Pancreas (tissue), 10 donors: Measurements from ENCODE around the gene SLC7A4. TPM values are rescaled to one million over a fixed set of nuclear protein-coding genes. Genes with fewer than 3 reads are reported as not detected.

Source experiments
- ATAC-seq, 4 donors: fragments of 200-7000 bp; cut with Tn5 transposase; one replicate each; pipeline versions ENCODE4 v1.8.0 to v1.9.1; 2020; ENCODE audit warnings: mild to moderate bottlenecking in 4 of 4, moderate library complexity in 4 of 4
- DNase-seq, 6 donors: peaks; one replicate each; pipeline ENCODE4 v3.0.0-alpha.2; 2020
- FAIRE-seq: peaks from 2 replicates; lab custom pipeline; 2012; peaks lifted over from hg19 to GRCh38; lab: Jason Lieb, UNC
- H3K27ac ChIP-seq, 4 donors: fragments of 200-600 bp; sonication (generic); 1 replicate in 3 of 4; 2 replicates in 1 of 4; pipeline versions ENCODE4 v1.5.0 to v1.8.0; 2020
- H3K27me3 ChIP-seq, 4 donors: fragments of 200-600 bp; one replicate each; pipeline ENCODE4 v1.8.0; 2021
- H3K36me3 ChIP-seq, 3 donors: fragments of 200-600 bp; sonication (generic) in 1 of 3; one replicate each; pipeline versions ENCODE4 v1.5.0 to v1.8.0; 2020 to 2021
- H3K4me1 ChIP-seq, 3 donors: fragments of 200-600 bp; one replicate each; pipeline ENCODE4 v1.8.0; 2021
- H3K4me3 ChIP-seq, 4 donors: fragments of 200-600 bp; sonication (generic) in 2 of 4; one replicate each; pipeline versions ENCODE4 v1.5.0 to v1.8.0; 2020 to 2021
- H3K9me3 ChIP-seq, 4 donors: fragments of 200-600 bp; one replicate each; pipeline ENCODE4 v1.8.0; 2021
- WGBS, 2 donors: extraction: QIAGEN DNeasy Blood & Tissue Kit; methylation state at CpG; one replicate each; pipeline ENCODE4 v1.1.7; 2013; 5-methylcytosine and 5-hydroxymethylcytosine counted together
- intact Hi-C, 3 donors: fragments of 100-400 bp; cut with DNase I; formaldehyde crosslinking; loops; one replicate each; pipeline versions ENCODE4 v1.11.1 to v1.14.2; 2022
- polyA plus RNA-seq, 2 donors: library from polyadenylated mRNA; stranded (reverse); fragments of 200-250 nt; gene quantifications; one replicate each; pipeline ENCODE4 v1.2.3, GENCODE V29; 2013
- total RNA-seq, 6 donors: library from RNA; stranded (reverse); fragmentation: NEBNext Ultra II Directional in 4 of 6; extraction: Animal tissue kit (Norgen Biotek cat#: 25700) in 4 of 6; gene quantifications; one replicate each; pipeline versions ENCODE4 v1.2.1 to v1.2.4, GENCODE V29; 2021 to 2023
- TF ChIP-seq, protein P1 (sequence below), 4 donors: fragments of 200-600 bp; sonication (generic) in 3 of 4; IDR thresholded peaks; one replicate each; pipeline versions ENCODE4 v1.5.0 to v1.8.0; 2021; ENCODE audit warnings: antibody characterized with exemption in 4 of 4
- donor health status: healthy with polysubstance abuse.
- donor health status: DM: no; HTN: no; CAD: no; lungs with moderate emphysema.
- donor health status: DM: no; HTN: no; CAD: no.
- donor health status: control.
- donor health status: control.
- donor health status: Bipolar disorder and iron deficiency.
- donor health status: DM: yes; HTN: yes; CAD: no.
- donor health status: DM: no; HTN: no; CAD: no.
- donor health status: DM: no; HTN: no; CAD: no.
- donor health status: DM: yes; HTN: yes; CAD: no.

SLC7A4 gene
- total and polyA plus RNA-seq, 8 donors, result 0.09 to 1.4 (median 0.20) TPM; not detected in 1

DNA sequence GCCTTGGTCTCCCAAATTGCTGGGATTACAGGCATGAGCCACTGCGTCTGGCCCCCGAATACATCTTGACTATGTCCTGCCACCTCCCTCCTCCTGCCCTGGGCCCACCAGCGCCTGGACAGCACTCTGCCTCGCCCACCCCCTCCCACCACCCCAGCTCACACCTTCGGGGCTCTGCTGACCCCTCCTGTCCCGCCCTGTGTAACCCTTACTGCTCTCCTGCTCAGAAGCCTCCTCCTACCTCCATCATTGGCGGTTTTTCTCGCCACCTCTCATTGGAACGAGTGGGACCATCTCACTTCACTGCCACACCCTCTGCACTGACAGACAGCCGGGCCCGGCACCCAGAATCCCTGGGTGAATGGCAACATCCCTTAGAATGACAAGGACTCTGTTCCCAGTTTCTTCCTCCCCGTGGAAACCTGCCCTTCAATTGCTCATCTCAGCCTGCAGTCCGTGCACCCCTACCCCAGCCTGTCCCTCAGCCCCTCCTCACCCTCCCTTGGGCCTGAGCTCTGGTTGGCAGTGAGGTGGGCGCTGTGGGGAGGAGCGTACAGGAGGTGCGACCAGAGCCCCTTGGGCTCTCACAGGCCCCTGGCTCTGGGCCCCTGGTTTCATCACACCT lies 45.6 kb upstream of the SLC7A4 start:
- no peaks in the 10 kb centered on the region for H3K36me3 ChIP-seq
- DNase-seq (no peak), ATAC-seq (no peak), FAIRE-seq (no peak)
- H3K9me3 ChIP-seq, result no peaks in the 10 kb centered on the region
- H3K4me3 ChIP-seq, result no peak overlapping the region
- TF ChIP-seq, protein P1, sequence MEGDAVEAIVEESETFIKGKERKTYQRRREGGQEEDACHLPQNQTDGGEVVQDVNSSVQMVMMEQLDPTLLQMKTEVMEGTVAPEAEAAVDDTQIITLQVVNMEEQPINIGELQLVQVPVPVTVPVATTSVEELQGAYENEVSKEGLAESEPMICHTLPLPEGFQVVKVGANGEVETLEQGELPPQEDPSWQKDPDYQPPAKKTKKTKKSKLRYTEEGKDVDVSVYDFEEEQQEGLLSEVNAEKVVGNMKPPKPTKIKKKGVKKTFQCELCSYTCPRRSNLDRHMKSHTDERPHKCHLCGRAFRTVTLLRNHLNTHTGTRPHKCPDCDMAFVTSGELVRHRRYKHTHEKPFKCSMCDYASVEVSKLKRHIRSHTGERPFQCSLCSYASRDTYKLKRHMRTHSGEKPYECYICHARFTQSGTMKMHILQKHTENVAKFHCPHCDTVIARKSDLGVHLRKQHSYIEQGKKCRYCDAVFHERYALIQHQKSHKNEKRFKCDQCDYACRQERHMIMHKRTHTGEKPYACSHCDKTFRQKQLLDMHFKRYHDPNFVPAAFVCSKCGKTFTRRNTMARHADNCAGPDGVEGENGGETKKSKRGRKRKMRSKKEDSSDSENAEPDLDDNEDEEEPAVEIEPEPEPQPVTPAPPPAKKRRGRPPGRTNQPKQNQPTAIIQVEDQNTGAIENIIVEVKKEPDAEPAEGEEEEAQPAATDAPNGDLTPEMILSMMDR (IDR thresholded peaks at IDR 0.05), result no peak
- no peak overlapping the region for H3K27ac ChIP-seq
- H3K4me1 ChIP-seq, result no peaks in the 10 kb centered on the region
- no peaks in the 10 kb centered on the region for H3K27me3 ChIP-seq
- WGBS, 2 donors, result 70 to 77% methylated on average over 16 of the region's 16 CpGs
- intact Hi-C loops, result loop anchor here in 1 of 3 donors (10.0 kb wide), 1 partner anchor 53 kb away; no protein-coding TSS in a partner anchor

DNA sequence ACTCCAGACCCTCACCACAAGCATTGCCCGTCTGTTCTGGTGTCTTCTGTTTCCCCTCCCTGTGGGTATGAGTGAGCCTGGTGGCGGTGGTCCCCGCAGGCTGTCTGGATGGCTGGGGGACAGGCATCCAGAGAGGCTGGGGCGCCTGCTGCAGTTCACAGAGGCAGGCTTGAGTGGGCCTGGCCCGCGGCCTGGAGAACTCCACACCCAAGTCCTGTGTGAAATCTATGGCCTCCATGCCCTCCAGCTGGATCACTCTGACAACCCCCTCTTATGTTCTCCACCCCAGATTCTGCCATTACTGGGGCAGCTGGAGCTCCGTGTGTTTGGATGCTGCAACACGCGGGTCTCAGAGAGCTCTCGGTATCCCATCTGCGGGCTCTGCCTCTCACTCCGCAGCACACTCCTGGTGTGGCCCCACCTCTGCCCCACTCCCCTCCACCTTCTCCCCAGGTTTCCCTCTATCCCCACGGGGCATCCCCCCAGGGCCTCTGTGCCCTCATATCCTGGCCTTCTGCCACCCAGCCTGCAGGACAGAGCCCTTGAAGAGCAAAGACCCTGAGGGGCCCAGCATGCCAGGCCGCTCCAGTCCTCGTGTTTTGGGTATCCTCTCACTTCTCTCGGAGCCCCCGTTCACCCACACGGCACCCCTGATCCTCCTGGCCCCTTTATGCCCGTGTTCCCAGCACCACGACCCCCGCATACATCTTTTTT lies 44.7 kb upstream of the SLC7A4 start:
- TF ChIP-seq, protein P1 (IDR thresholded peaks at IDR 0.05), result no peak
- FAIRE-seq (no peak), ATAC-seq (no peak), DNase-seq (no peak)
- Histone ChIP-seq H3K36me3 (no peaks in the 10 kb centered on the region), H3K27me3 (no peaks in the 10 kb centered on the region), H3K4me3 (no peak overlapping the region), H3K4me1 (no peaks in the 10 kb centered on the region), H3K9me3 (no peaks in the 10 kb centered on the region), H3K27ac (no peak overlapping the region)
- intact Hi-C loops, result loop anchor here in 1 of 3 donors (10.0 kb wide), 1 partner anchor 52 kb away; no protein-coding TSS in a partner anchor
- 81 to 84% methylated on average over 21 of the region's 21 CpGs for WGBS, 2 donors

DNA sequence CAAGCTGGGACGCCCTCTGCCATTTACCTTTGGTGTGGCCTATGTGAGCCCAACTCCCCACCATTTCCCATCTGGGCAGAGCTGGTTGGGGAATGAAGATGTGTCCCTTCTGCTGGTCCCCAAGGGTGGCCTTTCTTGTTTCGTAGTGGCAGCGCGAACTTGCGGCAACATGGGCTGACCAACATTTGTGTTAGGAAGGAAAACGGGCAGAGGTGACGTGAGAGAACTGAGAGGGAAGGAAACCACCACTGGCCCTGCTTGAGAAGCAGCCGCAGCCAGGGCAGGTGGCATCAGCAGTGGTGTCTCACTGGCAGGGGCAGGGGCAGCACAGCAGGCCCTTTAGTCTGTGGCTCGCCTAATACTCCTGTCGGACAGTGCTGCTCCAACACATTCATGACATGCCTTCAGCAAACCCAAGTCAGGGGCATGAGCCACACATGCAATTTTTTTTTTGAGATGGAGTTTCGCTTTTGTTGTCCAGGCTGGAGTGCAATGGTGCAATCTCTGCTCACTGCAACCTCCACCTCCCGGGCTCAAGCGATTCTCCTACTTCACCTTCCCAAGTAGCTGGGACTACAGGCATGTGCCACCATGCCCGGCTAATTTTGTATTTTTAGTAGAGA lies 43.3 kb upstream of the SLC7A4 start:
- intact Hi-C loops, result loop anchor here in 1 of 3 donors (10.0 kb wide), 1 partner anchor 51 kb away; no protein-coding TSS in a partner anchor
- no peak overlapping the region for H3K4me3 ChIP-seq
- 85 to 93% methylated on average over 14 of the region's 14 CpGs for WGBS, 2 donors
- H3K4me1 ChIP-seq, result no peaks in the 10 kb centered on the region
- ATAC-seq (no peak), DNase-seq (no peak), FAIRE-seq (no peak)
- H3K27ac ChIP-seq, result no peak overlapping the region
- no peaks in the 10 kb centered on the region for H3K36me3 ChIP-seq
- TF ChIP-seq, protein P1 (IDR thresholded peaks at IDR 0.05), result no peak
- H3K27me3 ChIP-seq, result no peaks in the 10 kb centered on the region
- H3K9me3 ChIP-seq, result no peaks in the 10 kb centered on the region

DNA sequence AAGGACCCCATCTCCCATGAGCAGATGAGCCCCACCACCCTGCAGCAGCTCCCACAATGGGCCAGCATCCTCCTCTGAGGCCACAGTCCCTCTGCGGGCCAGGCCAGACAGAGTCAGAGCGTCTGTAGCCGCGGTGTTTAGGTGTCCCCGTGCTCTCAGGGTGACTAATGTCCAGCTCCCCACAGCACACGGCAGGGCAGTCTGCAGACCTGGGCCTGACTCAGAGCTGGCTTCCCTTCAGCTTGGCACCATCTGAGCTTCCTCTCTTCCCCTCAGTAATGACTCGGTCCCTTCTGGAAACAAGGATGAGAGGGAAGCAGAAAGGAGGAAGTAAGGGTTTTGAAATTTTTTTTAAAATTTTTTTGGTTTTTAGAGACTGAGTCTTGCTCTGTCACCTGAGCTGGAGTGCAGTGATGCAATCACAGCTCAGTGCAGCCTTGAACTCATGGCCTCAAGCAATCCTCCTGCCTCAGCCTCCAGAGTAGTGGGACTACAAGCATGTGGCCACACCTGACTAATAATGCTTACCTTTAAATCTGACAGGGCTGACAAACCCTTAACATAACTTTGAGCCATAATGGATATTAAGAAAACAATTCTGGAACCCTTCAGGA lies 41.8 kb upstream of the SLC7A4 start:
- Histone ChIP-seq H3K36me3 (no peaks in the 10 kb centered on the region), H3K27ac (no peak overlapping the region), H3K9me3 (no peaks in the 10 kb centered on the region), H3K4me3 (no peak overlapping the region), H3K4me1 (no peaks in the 10 kb centered on the region), H3K27me3 (no peaks in the 10 kb centered on the region)
- DNase-seq (no peak), FAIRE-seq (no peak), ATAC-seq (peak in 1 of 4 donors; percentile 74)
- TF ChIP-seq, protein P1 (IDR thresholded peaks at IDR 0.05), result no peak
- intact Hi-C loops, result loop anchor here in 1 of 3 donors (10.0 kb wide), 1 partner anchor 49 kb away; no protein-coding TSS in a partner anchor
- WGBS, 2 donors, result 66% methylated on average over 7 of the region's 7 CpGs
